DLD1 (cell line): ENCODE measurements around the gene TBC1D22B.

Source experiments
- in situ Hi-C: cut with HindIII; loops from 2 replicates; pipeline ENCODE4 v1.10.0; 2017; ENCODE audit warnings: low sequenced_read_pairs

The TBC1D22B gene

GRCh38 chr6:37257634-37258404 is at the start of gene TBC1D22B, which contains the start of gene TMEM217:
TSS of gene TBC1D22B (plus strand) at chr6:37257772. CDS start at chr6:37257918, 146 bp downstream.
TSS of gene TMEM217 (minus strand) at chr6:37258144. CDS start at chr6:37219030, 39,114 bp downstream.
- in situ Hi-C loops: no loop called here

GRCh38 chr6:37207903-37208456 is 49.6 kb upstream of the TBC1D22B start:
- in situ Hi-C loops: no loop called here

GRCh38 chr6:37208793-37209192 is 48.8 kb upstream of the TBC1D22B start:
- in situ Hi-C loops: no loop called here

GRCh38 chr6:37209461-37210205 is 47.9 kb upstream of the TBC1D22B start:
- in situ Hi-C loops: no loop called here

GRCh38 chr6:37210313-37210968 is 47.1 kb upstream of the TBC1D22B start:
- in situ Hi-C loops: no loop called here

GRCh38 chr6:37212268-37212667 is 45.3 kb upstream of the TBC1D22B start:
- in situ Hi-C loops: no loop called here

- in situ Hi-C loops: no loop called here
These were observed 39.5 kb upstream of the TBC1D22B start for GRCh38 chr6:37218061-37218460.

GRCh38 chr6:37218511-37218910 is 39.1 kb upstream of the TBC1D22B start:
- in situ Hi-C loops: no loop called here

GRCh38 chr6:37221585-37222124 is 35.9 kb upstream of the TBC1D22B start:
- in situ Hi-C loops: no loop called here

GRCh38 chr6:37222125-37222967 is 35.2 kb upstream of the TBC1D22B start:
- in situ Hi-C loops: no loop called here

- in situ Hi-C loops: no loop called here
These were observed 34.6 kb upstream of the TBC1D22B start for GRCh38 chr6:37222992-37223391.

- in situ Hi-C loops: no loop called here
These were observed 32.0 kb upstream of the TBC1D22B start for GRCh38 chr6:37225350-37226169.

GRCh38 chr6:37230104-37230503 is 27.5 kb upstream of the TBC1D22B start:
- in situ Hi-C loops: no loop called here

- in situ Hi-C loops: no loop called here
These were observed 25.0 kb upstream of the TBC1D22B start for GRCh38 chr6:37232430-37233017.

GRCh38 chr6:37233541-37233940 is 24.0 kb upstream of the TBC1D22B start:
- in situ Hi-C loops: no loop called here

GRCh38 chr6:37236921-37237320 is 20.7 kb upstream of the TBC1D22B start:
- in situ Hi-C loops: no loop called here

GRCh38 chr6:37237789-37238188 is 19.8 kb upstream of the TBC1D22B start:
- in situ Hi-C loops: no loop called here

- in situ Hi-C loops: no loop called here
These were observed 19.2 kb upstream of the TBC1D22B start for GRCh38 chr6:37238381-37238780.

- in situ Hi-C loops: no loop called here
These were observed 18.0 kb upstream of the TBC1D22B start for GRCh38 chr6:37239526-37239925.
